K562 (cell line): ENCODE measurements around the gene NTSR1.

Experiments
- CHCHD3 ChIP-seq: fragments of 250-450 bp; sonication (Bioruptor Pico); IDR thresholded peaks from 2 replicates; pipeline ENCODE4 v2.1.2; 2022; ENCODE audit warnings: mild to moderate bottlenecking
- FOXK2 ChIP-seq, 2 experiments: fragments of 450-650 bp; IDR thresholded peaks in 1 of 2; conservative IDR thresholded peaks in 1 of 2; 2 replicates each; pipeline ENCODE4 v1.6.1; 2016; ENCODE audit warnings: low read depth in 2 of 2, mild to moderate bottlenecking in 1 of 2
- MAFK ChIP-seq: IDR thresholded peaks from 2 replicates; pipeline ENCODE4 v1.6.1; 2011; ENCODE audit warnings: low read length, improper control_type of control experiment
- MBD1 ChIP-seq: fragments of 250-450 bp; sonication (Bioruptor Pico); IDR thresholded peaks from 2 replicates; pipeline ENCODE4 v1.8.0; 2022; ENCODE audit warnings: inconsistent platforms
- TF ChIP-seq, protein P1 (sequence below): fragments of 450-650 bp; formaldehyde crosslinking; IDR thresholded peaks from 2 replicates; pipeline ENCODE4 v1.4.0; 2022; ENCODE audit warnings: mild to moderate bottlenecking, moderate library complexity

GRCh38 chr20:62754122-62754990 is 45.7 kb downstream of the NTSR1 start:
- TF ChIP-seq MAFK (no peak), CHCHD3 (CRISPR knock-in tag) (no peak), MBD1 (CRISPR knock-in tag) (no peak), FOXK2 (conservative IDR thresholded peaks at IDR 0.05 in 1 of 2, IDR thresholded peaks at IDR 0.05 in 1 of 2; ENCODE audit: low read depth in 2 of 2) (no peak)
- TF ChIP-seq, protein P1, sequence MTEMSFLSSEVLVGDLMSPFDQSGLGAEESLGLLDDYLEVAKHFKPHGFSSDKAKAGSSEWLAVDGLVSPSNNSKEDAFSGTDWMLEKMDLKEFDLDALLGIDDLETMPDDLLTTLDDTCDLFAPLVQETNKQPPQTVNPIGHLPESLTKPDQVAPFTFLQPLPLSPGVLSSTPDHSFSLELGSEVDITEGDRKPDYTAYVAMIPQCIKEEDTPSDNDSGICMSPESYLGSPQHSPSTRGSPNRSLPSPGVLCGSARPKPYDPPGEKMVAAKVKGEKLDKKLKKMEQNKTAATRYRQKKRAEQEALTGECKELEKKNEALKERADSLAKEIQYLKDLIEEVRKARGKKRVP: no peak
